ACHN (cell line): ENCODE measurements around the gene SPTBN4.
"Not testable (repeated sequence)": the region's sequence is repeated elsewhere in the genome, so short reads cannot be mapped to it uniquely, and the experiment has no call there.

Experiments used
- DNase-seq: peaks from one replicate; pipeline ENCODE4 v3.0.0-alpha.2; 2015
- in situ Hi-C: cut with HindIII; loops from 2 replicates; pipeline ENCODE4 v1.10.0; 2017; ENCODE audit warnings: low sequenced_read_pairs, low pct_ligation_motif_present, low pct_unique_long_range_greater_than_20kb

SPTBN4 gene

DNA sequence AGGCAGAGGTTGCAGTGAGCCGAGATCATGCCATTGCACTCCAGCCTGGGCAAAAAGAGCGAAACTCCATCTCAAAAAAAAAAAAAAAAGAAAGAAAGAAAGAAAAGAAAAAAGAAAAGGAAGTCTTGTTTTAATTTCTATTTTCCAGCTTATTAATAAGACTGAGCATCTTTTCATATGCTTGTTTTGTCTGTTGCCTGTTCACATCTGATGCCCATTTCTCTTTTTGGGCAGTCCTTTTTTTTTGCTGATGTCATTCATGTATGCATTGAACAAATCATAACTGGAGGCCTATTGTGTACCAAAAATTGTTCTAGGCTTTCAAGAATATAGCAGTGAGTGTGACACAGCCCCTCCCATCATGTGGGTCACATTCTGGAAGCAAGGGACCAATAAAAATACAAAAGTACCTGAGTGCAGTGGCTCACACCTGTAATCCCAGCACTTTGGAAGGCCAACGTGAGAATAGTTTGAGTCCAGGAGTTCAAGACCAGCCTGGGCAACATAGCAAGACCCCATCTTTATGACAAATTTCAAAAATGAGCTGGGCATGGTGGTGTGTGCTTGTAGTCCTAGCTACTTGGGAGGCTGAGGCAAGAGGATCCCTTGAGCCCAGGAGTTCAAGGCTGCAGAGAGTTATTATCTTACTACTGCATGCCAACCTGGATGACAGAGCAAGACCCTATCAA lies 79.5 kb downstream of the SPTBN4 start:
- in situ Hi-C loops, DNase-seq: not testable (repeated sequence)

DNA sequence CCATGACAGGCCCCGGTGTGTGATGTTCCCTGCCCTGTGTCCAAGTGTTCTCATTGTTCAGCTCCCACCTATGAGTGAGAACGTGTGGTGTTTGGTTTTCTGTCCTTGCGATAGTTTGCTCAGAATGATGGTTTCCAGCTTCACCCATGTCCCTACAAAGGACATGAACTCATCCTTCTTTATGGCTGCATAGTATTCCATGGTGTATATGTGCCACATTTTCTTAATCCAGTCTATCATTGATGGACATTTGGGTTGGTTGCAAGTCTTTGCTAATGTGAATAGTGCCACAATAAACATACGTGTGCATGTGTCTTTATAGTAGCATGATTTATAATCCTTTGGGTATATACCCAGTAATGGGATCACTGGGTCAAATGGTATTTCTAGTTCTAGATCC lies 80.4 kb downstream of the SPTBN4 start:
- DNase-seq, in situ Hi-C loops: not testable (repeated sequence)

DNA sequence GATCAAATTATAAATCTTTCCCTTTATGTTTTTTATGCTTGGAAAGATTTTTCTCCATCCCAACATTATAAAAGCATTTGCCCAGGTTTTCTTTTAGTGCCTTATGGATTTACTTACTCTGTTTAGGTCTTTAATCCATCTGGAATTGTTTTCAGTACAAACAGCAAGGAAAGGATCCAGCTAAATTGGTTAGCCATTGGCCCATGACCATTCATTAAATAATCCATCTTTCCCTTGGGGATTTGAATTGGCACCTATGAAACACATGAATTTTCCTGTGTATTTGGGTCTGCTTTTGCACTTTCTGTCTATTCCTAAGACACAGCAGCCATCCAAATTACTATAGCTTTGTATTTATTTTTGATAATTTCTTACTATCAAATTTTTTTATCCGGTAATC lies 81.0 kb downstream of the SPTBN4 start:
- in situ Hi-C loops = no loop called here
- DNase-seq = no peak

DNA sequence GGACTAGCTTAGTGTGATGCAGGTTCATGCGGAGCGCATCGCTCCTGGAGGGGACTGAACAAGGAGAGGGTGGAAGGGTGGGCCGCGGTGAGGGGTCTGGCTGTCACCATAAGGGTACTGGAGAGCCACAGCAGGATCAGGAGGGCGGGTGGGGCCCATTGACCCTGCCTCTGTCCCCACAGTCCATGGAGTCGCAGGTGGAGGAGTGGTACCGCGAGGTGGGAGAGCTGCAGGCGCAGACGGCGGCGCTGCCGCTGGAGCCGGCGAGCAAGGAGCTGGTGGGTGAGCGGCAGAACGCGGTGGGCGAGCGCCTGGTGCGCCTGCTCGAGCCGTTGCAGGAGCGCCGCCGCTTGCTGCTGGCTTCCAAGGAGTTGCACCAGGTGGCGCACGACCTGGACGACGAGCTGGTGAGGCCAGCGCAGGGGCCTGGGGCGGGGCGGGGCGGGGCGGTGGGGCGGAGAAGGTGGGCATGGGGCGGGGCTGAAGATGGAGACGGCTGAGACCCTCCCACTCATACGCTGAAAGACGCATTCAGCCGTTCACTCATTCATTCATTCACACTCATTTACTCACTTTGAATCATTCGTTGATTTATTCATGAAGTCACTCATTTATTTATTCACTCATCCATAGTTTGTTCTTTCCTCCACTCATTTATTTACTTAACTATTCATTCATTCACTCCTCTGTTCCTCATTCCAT lies 82.4 kb downstream of the SPTBN4 start:
- in situ Hi-C loops = no loop called here
- DNase-seq = peak; percentile 71

DNA sequence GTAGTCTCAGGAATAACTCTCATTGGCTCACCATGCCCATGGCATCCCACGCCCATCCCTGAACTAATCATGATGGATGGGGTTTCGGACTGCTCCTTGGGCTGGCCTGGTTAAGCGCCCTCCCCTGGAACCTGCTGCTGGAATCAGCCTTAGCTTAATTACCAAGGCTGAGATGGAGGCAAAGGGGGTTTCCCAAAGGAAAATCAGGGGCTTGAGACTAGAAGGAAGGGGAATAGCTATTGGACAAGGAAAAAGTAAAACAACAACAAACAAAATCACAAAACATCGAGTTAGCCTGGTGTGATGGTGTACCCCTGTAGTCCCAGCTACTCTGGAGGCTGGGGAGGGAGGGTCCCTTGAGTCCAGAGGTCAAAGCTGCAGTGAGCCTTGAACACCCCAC lies 84.2 kb downstream of the SPTBN4 start:
- DNase-seq = no peak

DNA sequence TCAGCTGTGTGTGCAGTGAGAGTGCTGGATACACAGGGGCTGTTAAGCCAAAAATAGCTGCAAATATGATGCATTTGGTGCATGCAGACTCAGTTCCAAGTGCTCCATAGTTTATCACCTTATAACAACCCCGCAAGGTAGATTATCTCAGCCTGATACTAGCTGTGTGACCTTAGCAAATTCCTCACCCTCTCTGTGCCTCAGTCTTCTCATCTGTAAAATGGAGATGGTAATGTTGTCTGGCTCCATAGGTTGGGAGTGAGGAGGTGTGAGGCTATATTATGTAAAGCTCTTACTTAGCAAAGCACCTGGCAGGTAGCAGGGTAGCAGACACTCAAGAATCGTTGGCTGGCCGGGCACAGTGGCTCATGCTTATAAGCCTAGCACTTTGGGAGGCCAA lies 86.0 kb downstream of the SPTBN4 start:
- in situ Hi-C loops = no loop called here
- no peak for DNase-seq

More for the DNA sequence above, 84.2 kb downstream of the SPTBN4 start:
- in situ Hi-C loops = no loop called here

DNA sequence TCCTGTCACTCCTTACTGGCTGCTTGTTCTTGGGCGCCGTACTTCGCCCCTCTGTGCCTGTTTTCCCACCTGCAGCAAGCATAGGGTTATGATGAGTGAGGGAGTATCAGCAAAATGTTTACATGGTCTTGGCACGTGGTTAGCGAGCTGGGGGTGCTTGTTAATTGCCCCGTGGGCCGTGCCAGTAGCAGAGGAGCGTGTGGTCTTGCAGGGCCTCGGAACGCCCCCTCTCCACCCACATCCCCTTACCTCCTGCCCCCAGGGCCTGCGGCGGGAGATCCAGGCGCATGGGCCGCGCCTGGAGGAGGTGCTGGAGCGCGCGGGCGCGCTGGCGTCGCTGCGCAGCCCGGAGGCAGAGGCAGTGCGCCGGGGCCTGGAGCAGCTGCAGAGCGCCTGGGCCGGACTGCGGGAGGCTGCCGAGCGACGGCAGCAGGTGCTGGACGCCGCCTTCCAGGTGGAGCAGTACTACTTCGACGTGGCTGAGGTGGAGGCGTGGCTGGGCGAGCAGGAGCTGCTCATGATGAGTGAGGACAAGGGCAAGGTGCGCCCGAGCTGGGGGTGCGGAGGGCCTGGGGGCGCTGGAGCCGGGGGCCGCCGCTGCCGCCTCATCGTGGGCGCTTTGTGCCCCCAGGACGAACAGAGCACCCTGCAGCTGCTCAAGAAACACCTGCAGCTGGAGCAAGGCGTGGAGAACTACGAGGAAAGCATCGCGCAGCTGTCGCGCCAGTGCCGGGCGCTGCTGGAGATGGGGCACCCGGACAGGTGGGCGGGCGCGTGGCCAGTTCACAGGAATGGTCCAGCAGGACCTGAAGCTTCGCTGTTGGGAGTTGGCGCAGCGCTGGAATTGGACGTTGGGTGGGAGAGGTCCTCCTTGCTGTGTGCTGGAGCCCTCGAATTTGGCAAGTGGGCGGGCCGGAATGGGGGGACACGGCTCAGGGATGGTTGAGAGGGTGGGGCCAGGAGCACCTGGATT lies 87.4 kb downstream of the SPTBN4 start:
- DNase-seq = no peak

DNA sequence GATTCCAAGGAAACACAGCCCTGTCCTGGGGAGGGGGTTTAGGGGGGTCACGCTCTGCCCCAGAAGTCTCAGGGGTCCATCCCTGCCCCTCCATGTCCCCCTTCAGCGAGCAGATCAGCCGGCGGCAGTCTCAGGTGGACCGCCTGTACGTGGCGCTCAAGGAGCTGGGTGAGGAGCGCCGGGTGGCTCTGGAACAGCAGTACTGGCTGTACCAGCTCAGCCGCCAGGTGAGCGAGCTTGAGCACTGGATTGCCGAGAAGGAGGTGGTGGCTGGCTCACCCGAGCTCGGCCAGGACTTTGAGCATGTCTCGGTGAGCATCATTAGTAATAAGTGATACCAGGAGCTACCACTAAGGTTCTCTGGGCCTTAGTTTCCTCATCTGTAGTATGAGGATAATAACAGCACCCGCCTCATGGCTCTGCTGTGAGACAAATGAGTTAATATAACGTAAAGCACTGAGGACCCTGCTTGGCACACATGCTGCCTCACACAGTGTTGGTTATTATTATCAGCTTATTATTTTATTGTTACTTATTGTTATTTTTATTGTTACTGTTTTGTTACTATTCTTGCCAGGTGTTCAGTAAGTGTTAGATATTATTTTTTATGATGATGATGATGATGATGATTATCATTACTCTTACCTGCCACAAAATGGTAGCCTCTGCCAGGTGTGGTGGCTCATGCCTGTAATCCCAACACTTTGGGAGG lies 89.3 kb downstream of the SPTBN4 start:
- no peak for DNase-seq
- in situ Hi-C loops = no loop called here

More for the DNA sequence above, 87.4 kb downstream of the SPTBN4 start:
- in situ Hi-C loops = no loop called here

DNA sequence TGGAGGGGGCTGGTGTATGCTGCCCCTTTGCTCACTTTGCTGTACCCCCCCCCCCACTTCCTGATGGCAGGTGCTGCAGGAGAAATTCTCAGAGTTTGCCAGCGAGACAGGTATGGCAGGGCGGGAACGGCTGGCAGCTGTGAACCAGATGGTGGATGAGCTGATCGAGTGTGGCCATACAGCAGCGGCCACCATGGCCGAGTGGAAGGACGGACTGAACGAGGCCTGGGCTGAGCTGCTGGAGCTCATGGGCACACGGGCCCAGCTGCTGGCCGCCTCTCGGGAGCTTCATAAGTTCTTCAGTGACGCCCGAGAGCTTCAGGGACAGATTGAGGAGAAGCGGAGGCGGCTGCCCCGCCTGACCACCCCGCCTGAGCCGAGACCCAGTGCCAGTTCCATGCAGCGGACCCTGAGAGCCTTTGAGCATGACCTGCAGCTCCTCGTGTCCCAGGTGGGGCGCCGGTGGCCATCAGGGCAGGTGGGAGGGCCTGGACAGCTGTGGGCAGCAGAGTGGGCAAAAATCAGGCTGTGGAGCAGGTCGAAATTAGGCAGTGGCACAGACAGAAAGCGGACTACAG lies 90.2 kb downstream of the SPTBN4 start:
- in situ Hi-C loops = no loop called here
- no peak for DNase-seq

DNA sequence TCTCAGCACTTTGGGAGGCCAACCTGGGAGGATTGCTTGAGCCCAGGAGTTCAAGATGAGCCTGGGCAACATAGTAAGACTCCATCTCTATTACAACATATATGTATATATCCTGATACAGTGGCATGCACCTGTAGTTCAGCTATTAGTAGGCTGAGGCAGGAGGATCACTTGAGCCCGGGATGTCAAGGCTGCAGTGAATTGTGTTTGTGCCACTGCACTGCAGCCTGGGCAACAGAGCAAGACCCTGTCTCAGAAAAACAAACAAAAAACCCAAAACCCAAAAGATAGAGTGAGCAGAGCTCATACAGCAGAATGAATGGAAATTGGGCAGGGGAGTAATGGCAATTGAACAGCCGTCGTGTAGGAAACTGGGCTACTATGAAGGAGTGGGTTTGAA lies 92.6 kb downstream of the SPTBN4 start:
- in situ Hi-C loops = no loop called here

DNA sequence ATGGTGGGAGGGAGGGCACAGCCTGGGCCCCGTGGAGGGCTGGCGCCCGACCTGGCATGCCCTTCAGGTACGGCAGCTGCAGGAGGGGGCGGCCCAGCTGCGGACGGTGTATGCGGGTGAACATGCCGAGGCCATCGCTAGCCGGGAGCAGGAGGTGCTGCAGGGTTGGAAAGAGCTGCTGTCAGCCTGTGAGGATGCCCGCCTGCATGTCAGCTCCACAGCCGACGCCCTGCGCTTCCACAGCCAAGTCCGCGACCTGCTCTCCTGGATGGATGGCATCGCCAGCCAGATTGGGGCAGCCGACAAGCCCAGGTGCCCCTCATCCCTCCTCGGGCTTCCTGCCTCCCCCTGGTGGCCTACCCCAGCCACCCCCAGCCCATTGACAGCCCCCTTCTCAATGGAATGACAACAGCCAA lies 93.3 kb downstream of the SPTBN4 start:
- in situ Hi-C loops = no loop called here
- no peak for DNase-seq

More for the DNA sequence above, 92.6 kb downstream of the SPTBN4 start:
- DNase-seq = no peak

DNA sequence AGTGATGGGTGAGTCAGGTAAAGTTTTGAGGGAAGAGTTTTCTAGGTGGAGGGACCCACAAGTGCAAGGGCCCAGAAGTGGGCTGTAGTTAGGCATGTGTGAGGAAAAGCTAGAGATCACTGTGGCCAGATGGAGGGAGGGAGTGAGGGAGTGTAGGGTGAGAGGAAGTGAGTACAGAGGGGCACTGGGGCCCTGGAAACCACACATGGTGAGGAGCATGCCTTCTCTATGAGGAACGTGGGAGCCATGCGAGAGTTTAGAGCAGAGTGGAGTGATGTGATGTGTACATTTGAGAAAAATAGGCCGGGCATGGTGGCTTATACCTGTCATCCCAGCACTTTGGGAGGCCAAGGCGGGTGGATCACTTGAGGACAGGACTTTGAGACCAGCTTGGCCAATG lies 95.1 kb downstream of the SPTBN4 start:
- no peak for DNase-seq
- in situ Hi-C loops = no loop called here

DNA sequence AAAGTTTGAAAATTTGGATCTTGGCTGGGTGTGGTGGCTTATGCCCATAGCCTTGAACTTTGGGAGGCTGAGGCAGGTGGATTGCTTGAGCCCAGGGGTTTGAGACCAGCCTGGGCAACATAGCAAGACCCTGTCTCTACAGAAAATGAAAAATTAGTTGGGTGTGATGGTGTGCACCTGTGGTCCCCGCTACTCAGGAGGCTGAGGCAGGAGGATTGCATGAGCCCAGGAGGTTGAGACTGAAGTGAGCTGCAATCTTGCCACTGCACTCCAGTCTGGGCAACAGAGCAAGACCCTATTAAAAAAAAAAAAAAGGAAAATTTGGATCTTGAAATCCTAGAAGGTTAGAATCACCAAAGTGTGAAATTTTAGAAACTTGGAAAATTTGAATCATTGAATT lies 97.7 kb downstream of the SPTBN4 start:
- in situ Hi-C loops, DNase-seq: not testable (repeated sequence)

DNA sequence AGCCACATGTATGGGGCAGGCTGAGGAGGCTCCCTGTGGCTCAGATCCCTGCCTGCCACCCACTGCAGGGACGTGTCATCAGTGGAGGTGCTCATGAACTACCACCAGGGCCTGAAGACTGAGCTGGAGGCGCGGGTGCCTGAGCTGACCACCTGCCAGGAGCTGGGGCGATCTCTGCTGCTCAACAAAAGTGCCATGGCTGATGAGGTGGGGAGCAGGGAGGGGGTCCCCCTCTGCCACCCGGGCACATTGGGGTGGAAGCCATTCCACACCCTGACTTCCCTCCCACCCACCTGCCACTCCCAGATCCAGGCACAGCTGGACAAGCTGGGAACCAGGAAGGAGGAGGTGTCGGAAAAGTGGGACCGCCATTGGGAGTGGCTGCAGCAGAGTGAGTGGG lies 98.6 kb downstream of the SPTBN4 start:
- in situ Hi-C loops = no loop called here

DNA sequence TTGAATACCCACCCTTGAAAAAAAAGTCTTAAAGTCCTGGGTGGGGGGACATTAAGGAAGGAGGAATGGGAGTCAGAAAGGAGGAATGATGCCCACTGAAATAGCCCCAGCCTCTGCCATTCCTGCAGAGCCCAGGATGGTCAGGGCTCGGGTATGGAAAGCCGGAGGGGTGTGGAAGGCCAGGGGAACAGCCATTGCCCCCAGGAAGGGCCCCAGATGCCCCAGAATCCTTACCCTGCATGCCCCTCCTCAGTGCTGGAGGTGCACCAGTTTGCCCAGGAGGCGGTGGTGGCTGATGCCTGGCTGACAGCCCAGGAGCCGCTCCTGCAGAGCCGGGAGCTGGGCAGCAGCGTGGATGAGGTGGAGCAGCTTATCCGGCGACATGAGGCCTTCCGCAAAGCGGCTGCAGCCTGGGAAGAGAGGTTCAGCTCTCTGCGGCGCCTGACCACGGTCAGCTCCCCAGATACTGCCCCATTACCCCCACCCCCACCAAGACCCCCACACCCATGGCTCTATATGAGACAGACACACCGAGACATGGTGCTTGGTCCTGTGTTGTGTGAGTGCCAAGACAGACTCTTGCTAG lies 99.2 kb downstream of the SPTBN4 start:
- in situ Hi-C loops = no loop called here
- no peak for DNase-seq

More for the DNA sequence above, 98.6 kb downstream of the SPTBN4 start:
- DNase-seq = no peak

DNA sequence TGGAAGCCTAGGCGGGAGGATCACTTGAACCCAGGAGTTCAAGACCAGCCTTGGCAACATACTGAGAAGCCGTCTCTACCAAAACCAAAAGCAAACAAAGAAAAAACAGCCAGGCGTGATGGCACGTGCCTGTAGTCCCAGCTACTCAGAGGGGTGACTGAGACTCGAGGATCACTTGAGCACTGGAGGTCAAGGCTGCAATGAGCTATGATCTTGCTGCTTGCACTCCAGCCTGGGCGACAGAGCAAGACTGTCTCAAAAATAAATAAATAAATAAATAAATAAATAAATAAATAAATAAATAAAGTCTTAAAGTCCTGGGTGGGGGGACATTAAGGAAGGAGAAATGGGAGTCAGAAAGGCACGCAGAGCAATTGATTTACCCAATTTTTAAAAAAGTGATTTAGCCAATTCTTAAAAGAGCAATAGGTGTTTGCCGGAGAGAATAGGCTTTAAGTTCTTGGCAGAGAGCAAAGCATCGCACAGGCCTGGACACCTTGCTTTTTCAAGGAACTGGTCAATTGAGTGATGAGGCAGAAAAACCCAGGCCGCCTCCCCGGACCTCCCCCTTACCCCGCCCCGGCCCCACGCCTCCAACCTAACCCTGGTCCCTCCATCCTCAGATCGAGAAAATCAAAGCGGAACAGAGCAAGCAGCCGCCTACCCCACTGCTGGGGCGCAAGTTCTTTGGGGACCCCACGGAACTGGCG lies 100.4 kb downstream of the SPTBN4 start:
- no peak for DNase-seq
- in situ Hi-C loops = no loop called here

DNA sequence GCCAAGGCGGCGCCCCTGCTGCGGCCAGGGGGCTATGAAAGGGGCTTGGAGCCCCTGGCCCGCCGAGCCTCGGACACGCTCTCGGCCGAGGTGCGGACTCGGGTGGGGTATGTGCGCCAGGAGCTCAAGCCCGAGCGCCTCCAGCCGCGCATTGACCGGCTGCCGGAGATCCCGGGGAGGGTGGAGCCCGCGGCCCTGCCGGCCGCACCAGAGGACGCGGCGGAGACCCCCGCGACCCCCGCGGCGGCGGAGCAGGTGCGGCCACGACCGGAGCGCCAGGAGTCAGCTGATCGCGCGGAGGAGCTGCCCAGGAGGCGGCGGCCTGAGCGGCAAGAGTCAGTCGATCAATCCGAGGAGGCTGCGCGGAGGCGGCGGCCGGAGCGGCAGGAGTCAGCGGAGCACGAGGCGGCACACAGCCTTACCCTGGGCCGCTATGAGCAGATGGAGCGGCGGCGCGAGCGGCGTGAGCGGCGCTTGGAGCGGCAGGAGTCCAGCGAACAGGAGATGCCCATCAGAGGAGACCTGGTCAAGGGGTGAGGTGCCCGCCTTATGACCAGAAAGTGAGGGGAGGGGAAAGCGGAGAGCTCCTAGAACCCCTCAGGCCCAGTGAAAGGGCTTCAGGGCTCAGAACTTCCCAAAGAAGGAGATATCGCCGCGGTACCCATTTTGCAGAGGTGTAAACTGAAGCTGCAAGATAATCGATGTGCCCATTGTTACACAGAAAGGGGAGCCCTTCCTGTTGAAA lies 101.1 kb downstream of the SPTBN4 start:
- in situ Hi-C loops = no loop called here
- DNase-seq = no peak
